ENCODE data around the gene RAPGEF4. TPM values are rescaled to one million over a fixed set of nuclear protein-coding genes. Genes with fewer than 3 reads are reported as not detected.

Gene RAPGEF4
- total and polyA plus RNA-seq, 2 of the 8 experiments (the other 6 are each of a cell fraction or from before 2014, with no cell fraction given) = 1.2 to 2.6 TPM

DNA sequence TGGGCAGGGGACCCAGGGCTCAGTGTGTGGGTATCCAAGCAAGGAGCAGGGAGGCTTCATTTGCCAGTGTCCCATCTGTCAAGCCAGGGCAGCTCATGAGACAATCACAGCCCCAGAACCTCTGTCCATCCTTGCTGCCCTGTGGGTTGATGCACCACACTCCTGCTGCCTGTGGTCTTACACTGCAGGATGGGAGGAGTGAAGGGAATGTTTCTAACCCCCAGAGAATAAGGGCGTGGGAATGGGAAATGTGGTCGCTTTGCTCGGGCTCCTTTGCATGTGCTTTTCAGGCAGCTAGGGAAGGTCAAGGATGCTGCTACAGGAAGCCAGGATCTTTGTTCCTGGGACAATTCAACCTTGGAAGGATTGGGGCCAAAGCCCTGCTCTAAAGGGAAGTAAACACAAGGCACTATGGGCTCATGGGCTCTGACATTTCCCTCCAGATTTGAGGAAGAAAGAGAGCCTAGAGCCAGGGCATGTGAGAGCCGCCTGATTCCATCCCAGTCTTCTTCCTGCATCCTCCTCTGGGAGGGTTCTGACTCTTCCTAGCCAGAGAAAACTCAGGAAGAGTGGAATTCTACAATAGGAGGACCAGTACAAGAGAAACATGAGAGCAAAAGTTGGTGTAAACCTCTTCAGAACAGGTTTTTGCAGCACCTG, 321.2 kb downstream of the RAPGEF4 start (continued):
- no peak for TF ChIP-seq RXRA (IDR thresholded peaks at IDR 0.05; ENCODE audit: insufficient read depth, low read depth, low read length)

All from H1 (cell line).